ENCODE results near the gene RNF167. TPM values are rescaled to one million over a fixed set of nuclear protein-coding genes. Genes with fewer than 3 reads are reported as not detected.
A peak's percentile ranks its signal among the peaks of the same experiment; 100 is the strongest.

The RNF167 gene
- total RNA-seq: 10 to 100 TPM; 52.1 to 73.5 (median 57.5) TPM
- long read RNA-seq, transcript RNF167-211 (9 exons, 1,757 nt): major isoform, 5 of 10 reads
- long read RNA-seq, partial matches to known transcripts: 2 of 10 reads
- long read RNA-seq, other reads (novel, unspliced or antisense): 2 of 10 reads

DNA sequence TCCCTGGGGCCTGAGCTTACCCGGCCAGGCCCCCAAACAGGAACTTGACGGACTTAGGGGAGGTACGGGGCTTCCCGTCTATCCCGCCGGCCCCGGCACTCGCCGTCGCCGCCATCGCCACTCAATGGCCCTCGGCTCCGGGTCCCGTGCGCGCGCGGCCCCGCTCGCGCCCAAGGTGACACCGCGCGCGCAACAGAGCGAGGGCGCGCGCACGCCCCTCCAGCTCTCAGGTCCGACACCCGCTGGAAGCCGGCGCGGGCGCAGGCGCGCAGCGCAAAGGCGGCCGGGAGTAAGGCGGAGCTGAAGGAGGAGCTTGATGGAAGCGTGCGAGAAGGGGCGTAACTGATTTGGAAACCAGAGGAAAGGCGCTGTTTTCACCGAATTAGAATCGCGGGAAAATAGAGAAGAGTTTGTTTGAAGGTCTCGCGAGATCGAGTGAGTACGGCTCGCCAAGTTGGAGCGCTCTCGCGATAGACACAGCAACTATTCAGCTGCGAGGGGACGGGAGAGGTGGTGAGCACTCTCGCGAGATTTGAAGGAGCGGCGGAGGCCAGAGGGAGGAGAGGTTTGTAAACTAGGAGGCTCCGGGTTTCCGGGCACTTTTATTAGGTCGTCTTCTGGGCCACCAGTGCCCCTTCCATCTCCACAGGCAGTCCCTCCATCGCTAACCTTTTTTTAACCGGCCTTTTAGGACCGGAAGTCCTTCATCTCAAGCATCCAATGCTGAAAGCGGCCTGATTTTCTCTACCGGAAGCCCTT is at the start of gene RNF167, which contains the start of gene SLC25A11:
Gene RNF167 (plus strand): TSS at position 473 of the 759 bp plus-strand sequence. CDS start 642 bp downstream, outside the sequence.
Gene SLC25A11 (minus strand): TSS at position 251 of the 759 bp plus-strand sequence. CDS start 136 bp downstream, at position 115.
- Histone ChIP-seq H3K4me3 (peak within 1 kb of the TSS; percentile 83 to 95 (median 87)), H3K27ac (peak within 1 kb of the TSS; percentile 77 to 93 (median 83)), H3K9me3 (no peaks in the 10 kb centered on the region), H3K27me3 (no peaks in the 10 kb centered on the region), H3K4me1 (peaks cover 0 to 24% (median 11%) of the 10 kb centered on the region in 4 donors), H3K36me3 (peaks cover 0 to 37% (median 8%) of the 10 kb centered on the region in 4 donors)
- intact Hi-C loops (cut with DNase I): no loop called here
- under 1% methylated on average over 56 of the region's 72 CpGs for WGBS (ENCODE audit: insufficient coverage, low coverage, low lambda C conversion rate, missing lambda C conversion rate)
- TF ChIP-seq, protein P1, sequence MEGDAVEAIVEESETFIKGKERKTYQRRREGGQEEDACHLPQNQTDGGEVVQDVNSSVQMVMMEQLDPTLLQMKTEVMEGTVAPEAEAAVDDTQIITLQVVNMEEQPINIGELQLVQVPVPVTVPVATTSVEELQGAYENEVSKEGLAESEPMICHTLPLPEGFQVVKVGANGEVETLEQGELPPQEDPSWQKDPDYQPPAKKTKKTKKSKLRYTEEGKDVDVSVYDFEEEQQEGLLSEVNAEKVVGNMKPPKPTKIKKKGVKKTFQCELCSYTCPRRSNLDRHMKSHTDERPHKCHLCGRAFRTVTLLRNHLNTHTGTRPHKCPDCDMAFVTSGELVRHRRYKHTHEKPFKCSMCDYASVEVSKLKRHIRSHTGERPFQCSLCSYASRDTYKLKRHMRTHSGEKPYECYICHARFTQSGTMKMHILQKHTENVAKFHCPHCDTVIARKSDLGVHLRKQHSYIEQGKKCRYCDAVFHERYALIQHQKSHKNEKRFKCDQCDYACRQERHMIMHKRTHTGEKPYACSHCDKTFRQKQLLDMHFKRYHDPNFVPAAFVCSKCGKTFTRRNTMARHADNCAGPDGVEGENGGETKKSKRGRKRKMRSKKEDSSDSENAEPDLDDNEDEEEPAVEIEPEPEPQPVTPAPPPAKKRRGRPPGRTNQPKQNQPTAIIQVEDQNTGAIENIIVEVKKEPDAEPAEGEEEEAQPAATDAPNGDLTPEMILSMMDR (IDR thresholded peaks at IDR 0.05): no peak
- TF ChIP-seq POLR2A (IDR thresholded peaks at IDR 0.05): peak; percentile 67
- DNase-seq (peak; percentile 94 to 97 (median 96)), ATAC-seq (peak; percentile 87 to 94 (median 90))

DNA sequence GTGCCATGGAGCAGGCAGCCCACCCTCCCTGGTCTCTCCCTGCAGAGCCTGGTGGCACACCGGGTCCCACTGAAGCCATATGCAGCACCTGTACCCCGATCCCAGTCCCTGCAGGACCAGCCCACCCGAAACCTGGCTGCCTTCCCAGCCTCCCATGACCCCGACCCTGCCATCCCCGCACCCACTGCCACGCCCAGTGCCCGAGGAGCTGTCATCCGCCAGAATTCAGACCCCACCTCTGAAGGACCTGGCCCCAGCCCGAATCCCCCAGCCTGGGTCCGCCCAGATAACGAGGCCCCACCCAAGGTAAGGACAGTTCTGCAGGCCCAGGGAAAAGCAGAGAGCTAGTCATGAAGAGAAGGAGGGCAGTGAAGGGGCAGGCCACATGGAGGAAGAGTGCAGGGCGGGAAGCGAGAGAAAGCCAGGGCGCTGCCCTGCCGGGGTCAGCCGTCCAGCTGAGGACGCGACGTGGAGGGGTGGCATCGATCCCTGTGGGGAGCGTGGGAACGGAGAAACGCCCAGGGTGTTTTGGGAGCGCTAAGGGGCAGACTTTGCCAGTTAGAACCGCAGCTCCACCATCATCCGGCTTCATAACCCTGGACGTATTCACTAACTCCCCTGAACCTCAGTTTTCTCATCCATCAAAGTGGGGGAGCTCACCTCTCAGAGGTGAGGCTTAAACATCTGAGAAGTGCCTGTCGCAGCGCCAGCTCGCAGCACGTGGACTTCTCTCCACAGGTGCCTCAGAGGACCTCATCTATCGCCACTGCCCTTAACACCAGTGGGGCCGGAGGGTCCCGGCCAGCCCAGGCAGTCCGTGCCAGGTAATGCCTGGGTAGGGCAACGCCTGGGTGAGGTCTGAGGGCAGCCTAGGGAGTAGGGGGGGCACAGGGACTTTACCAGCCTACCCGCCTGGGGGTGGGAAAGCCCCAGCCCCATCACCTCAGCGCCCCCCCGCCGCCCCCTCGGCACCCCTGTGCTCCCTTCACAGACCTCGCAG is 48.4 kb upstream of the RNF167 start:
- peaks cover 0 to 62% (median 17%) of the 10 kb centered on the region in 4 donors for H3K36me3 ChIP-seq

DNA sequence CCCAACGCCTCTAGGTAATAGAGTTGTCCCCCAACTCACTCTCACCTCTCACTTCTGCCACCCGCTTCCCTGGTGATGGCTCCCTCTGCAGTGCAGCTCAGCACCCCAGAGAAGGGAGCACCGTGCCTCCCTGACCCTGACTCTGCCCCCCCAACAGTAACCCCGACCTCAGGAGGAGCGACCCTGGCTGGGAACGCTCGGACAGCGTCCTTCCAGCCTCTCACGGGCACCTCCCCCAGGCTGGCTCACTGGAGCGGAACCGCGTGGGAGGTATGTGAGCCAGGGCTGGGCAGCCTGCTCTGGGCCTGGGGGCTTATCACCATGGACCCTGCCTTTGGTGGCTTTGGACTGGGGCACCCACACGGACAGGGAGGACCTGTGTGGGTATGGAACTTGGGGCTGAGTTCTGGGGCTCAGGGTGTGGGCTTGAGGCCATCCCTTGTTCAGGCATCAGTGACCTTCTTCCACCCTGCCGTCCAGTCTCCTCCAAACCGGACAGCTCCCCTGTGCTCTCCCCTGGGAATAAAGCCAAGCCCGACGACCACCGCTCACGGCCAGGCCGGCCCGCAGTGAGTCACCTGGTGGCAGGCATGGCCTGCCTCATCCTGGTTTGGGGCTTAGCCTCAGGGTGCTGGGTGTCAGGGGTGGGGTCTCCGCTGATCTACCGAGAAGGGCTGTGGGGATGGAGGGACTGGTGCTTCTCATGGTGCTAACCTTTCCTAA is 47.4 kb upstream of the RNF167 start:
- TF ChIP-seq, protein P1 (IDR thresholded peaks at IDR 0.05): no peak
- no peak for TF ChIP-seq POLR2A (IDR thresholded peaks at IDR 0.05)
- intact Hi-C loops (cut with DNase I): no loop called here
- Histone ChIP-seq H3K4me3 (no peak overlapping the region), H3K9me3 (no peaks in the 10 kb centered on the region), H3K4me1 (peaks cover 0 to 5% (median 0%) of the 10 kb centered on the region in 4 donors), H3K27me3 (no peaks in the 10 kb centered on the region), H3K36me3 (peaks cover 0 to 58% (median 14%) of the 10 kb centered on the region in 4 donors), H3K27ac (no peak overlapping the region)
- WGBS (ENCODE audit: insufficient coverage, low coverage, low lambda C conversion rate, missing lambda C conversion rate): 94% methylated on average over 3 of the region's 23 CpGs
- DNase-seq (peak in 1 of 3 donors; percentile 48), ATAC-seq (no peak)

More for the DNA sequence above, 48.4 kb upstream of the RNF167 start:
- no peak for TF ChIP-seq POLR2A (IDR thresholded peaks at IDR 0.05)
- TF ChIP-seq, protein P1 (IDR thresholded peaks at IDR 0.05): no peak
- no peak overlapping the region for H3K27ac ChIP-seq
- no peaks in the 10 kb centered on the region for H3K4me1 ChIP-seq
- 85% methylated on average over 13 of the region's 42 CpGs for WGBS (ENCODE audit: insufficient coverage, low coverage, low lambda C conversion rate, missing lambda C conversion rate)
- no peaks in the 10 kb centered on the region for H3K27me3 ChIP-seq
- no peak for ATAC-seq
- DNase-seq: peak; percentile 40 to 54 (median 49)
- H3K9me3 ChIP-seq: no peaks in the 10 kb centered on the region
- intact Hi-C loops (cut with DNase I): no loop called here
- no peak overlapping the region for H3K4me3 ChIP-seq
